NCI-H146 treated with DMSO at 0.1 percent for 48 hours (cell line): ENCODE measurements around the gene TUBGCP5.
"Not testable (repeated sequence)": the region's sequence is repeated elsewhere in the genome, so short reads cannot be mapped to it uniquely, and the experiment has no call there.

Source experiments
- DNase-seq: peaks from one replicate; lab custom pipeline; 2025; ENCODE audit not compliant: unreplicated experiment; lab: John Stamatoyannopoulos, UW

TUBGCP5 gene

DNA sequence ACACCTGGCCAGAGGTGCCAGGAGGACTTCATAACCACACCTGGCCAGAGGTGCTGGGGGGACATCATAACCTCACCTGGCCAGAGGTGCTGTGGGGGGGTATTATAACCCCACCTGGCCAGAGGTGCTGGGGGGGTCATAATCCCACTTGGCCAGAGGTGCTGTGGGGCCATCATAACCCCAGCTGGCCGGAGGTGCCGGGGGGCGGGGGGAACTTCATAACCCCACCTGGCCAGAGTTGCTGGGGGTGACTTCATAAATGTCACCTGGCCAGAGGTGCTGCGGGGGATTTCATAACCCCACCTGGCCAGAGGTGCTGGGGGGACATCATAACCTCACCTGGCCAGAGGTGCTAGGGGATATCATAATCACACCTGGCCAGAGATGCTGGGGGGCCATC is 4.2 kb upstream of the TUBGCP5 start:
- DNase-seq, result not testable (repeated sequence)

DNA sequence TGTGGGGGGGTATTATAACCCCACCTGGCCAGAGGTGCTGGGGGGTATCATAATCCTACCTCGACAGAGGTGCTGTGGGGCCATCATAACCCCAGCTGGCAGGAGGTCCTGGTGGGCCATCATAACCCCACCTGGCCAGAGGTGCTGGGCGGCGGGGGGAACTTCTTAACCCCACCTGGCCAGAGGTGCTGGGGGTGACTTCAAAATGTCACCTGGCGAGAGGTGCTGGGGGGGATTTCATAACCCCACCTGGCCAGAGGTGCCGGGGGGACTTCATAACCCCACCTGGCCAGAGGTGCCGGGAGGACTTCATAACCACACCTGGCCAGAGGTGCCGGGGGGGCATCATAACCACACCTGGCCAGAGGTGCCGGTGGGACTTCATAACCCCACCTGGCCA is 2.4 kb upstream of the TUBGCP5 start:
- not testable (repeated sequence) for DNase-seq

DNA sequence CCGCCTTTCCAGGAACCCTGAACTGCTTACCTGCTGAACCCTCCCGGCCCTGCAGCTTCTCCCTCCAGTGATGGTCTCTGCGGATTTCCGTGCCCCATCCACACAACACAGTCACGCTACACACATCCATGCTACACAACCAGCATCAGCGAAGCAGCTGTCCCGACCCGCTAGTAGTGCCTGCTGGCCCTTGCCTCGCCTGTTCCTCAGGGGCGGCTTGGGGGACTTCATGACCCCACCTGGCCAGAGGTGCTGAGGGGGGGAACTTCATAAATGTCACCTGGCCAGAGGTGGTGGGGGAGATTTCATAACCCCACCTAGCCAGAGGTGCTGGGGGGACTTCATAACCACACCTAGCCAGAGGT is 530 bp upstream of the TUBGCP5 start:
- DNase-seq, result no peak

GRCh38 chr15:23038726-23039142 is 635 bp downstream of the TUBGCP5 start:
- no peak for DNase-seq

DNA sequence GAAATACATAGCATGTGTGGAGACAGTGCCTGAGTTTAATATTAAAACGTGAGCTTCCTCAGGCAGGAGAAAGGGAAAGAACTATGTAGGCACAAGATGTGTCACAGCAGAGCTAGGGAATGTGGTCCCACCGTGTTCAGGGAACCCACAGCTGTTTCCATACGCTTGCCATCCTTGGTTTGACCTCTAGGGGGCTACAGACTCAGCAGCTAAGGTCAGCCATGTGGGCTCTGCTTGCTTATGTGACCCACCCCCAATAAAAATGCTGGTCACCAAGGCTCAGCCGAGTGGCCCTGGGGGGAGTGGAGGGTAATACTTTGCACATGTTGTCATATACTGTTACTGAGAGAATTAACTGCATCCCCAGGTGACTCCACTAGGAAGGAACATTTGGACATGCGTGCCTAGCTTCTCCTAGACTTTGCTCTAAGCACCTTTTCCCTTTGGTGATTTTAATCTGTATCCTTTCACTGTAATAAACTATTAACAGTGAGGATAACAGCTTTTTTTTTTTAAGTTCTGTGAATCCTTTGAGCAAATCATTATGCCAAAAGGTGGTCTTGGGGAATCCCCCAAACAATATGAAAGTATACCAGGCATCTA is 3.3 kb downstream of the TUBGCP5 start:
- no peak for DNase-seq

DNA sequence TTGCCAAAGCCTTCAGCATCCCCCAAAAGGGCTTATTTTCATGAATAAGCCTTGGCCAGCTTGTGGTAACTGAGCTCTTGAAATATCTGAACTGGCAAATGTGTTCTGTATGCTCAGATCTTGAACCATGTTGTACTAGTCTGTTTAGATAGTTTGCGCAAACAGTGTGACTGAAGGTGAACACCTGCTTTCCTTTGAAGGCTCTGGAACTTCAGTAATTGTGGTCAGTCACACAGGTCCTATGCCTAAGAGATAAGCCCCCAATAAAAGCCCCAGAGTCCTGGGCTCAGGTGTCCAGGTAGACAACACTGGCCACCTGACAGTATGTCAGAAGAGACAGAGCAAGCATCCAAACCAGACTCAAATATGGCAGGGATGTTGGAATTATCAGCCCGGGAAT is 5.4 kb downstream of the TUBGCP5 start:
- no peak for DNase-seq

DNA sequence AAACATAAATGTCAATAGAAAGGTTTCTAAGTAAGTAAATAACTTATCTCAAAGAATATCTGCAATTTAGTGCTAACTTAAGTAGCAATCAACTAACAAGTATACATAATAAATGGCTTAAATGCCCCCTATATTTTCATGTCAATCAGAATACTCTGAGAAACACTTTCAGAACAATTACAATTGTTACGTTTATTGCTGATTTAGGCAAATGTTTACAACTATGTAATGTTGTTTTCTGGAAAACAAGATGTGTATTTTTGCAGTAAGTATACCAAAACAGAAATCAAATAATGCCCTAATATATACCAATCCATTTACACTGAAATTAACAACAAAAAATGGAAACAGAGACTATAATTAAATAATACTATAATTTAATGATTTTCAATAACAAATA is 13.2 kb downstream of the TUBGCP5 start:
- no peak for DNase-seq

GRCh38 chr15:23022156-23022555 is 17.2 kb downstream of the TUBGCP5 start:
- no peak for DNase-seq

- DNase-seq, result no peak
These were observed 24.9 kb downstream of the TUBGCP5 start for GRCh38 chr15:23014394-23015000.

DNA sequence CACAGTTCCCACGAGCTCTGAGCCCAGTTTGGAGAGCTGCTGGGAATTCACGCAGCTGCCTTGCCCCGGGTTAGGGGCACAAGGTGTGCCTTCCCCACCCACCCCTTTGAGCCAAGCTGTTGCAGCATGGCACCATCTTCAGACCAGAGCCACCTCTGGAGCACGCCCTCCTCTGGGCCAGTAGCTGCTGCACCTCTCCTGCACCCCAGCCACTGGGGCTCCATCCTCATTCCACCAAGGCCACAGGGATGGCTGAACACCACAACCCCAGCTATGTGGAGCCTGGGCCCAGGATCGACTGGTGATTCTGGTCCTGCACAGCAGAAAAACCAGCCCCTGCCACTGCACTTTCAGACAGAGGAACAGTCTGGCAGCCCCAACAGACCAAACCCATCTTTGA is 25.7 kb downstream of the TUBGCP5 start:
- DNase-seq, result no peak

GRCh38 chr15:23012616-23013015 is 26.8 kb downstream of the TUBGCP5 start:
- not testable (repeated sequence) for DNase-seq

- no peak for DNase-seq
These were observed 35.6 kb downstream of the TUBGCP5 start for GRCh38 chr15:23003736-23004135.

- no peak for DNase-seq
These were observed 36.4 kb downstream of the TUBGCP5 start for GRCh38 chr15:23002920-23003319.

DNA sequence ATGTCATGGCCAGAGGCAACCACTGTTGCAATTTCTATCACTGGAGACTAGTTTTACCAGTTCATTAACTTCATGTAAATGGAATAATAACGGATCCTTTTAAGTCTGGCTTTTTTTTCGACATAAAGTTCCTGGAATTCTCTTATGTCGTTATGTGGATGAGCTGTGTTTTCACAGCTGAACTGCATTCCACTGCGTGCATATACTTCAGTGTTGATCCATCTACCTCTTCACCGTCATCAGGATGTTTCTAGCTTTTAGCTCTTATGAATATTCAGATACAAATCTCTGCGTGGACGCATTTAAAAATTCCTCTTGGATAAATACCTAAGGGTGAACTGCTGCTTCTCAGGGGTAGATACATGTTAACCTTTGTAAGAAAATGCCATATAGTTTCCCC is 43.6 kb downstream of the TUBGCP5 start:
- no peak for DNase-seq

- DNase-seq, result no peak
These were observed 47.4 kb downstream of the TUBGCP5 start for GRCh38 chr15:22992024-22992326.

GRCh38 chr15:22989576-22990477 is 49.5 kb downstream of the TUBGCP5 start:
- no peak for DNase-seq

DNA sequence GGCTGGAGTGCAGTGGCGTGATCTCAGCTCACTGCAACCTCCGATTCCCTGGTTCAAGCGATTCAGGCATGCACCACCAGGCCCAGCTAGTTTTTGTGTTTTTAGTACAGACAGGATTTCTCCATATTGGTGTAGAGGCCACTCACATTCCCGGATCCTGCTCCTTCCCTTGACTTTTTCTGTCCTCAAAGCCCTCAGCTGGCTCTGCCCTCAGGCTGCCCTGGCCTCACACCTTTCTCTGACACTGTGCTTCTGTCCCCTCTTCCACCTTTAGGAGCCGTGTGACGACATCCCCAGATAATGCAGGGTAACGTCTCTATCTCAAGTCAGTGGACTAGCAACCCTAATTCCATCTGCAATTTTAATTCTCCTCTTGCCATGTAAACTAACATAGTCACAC is 50.6 kb downstream of the TUBGCP5 start:
- DNase-seq, result no peak

- DNase-seq, result not testable (repeated sequence)
These were observed 57.4 kb downstream of the TUBGCP5 start for GRCh38 chr15:22981931-22982330.

DNA sequence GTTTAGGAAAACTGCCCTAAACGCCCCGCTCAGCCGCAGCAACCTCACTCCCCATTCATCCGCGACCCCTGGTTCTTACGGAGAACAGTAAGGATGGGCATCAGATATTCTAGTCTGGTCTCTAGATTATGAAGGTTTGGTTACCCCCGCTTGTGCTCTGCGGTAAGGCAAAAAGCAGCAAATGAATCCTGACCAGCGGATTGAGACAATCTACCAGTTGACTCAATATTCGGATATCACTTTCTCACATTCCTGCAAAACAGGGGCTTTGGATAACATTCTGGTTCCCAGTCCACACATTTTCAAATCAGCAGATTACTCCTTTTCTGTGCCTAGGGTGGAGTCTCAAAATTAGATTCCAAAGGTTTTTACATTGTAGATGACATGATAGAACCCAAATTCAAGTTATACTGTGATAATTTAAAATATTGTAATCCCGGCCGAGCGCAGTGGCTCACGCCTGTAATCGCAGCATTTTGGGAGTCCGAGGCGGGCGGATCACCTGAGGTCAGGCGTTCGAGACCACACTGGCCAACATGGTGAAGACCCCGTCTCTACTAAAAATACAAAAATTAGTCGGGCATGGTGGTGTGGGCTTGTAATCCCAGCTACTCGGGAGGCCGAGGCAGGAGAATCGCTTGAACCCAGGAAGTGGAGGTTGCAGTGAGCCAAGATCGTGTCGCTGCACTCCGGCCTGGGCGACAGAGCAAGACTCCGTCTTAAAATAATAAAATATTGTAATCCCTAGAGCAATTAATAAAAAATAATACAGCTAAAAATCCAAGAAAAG is 58.1 kb downstream of the TUBGCP5 start:
- no peak for DNase-seq

- peak; percentile 52 for DNase-seq
These were observed 58.9 kb downstream of the TUBGCP5 start, which contains the start of gene CYFIP1 for GRCh38 chr15:22980189-22981050. CYFIP1 (minus strand) TSS chr15:22980368; CDS start chr15:22947285, 33,083 bp downstream.
